GM13976 (cell line): Measurements from ENCODE around the gene TRIP10.
A peak's percentile ranks its signal among the peaks of the same experiment; 100 is the strongest.

Experiments used
- DNase-seq: peaks from one replicate; pipeline ENCODE4 v3.0.0; 2012; ENCODE audit warnings: low spot score
- CTCF ChIP-seq: IDR thresholded peaks from 2 replicates; pipeline ENCODE4 v1.5.1; 2012; ENCODE audit warnings: borderline replicate concordance, mild to moderate bottlenecking; ENCODE audit not compliant: insufficient read depth; ENCODE audit errors: extremely low read depth, missing control alignments, control extremely low read depth
- in situ Hi-C: fragments of 300-500 bp; cut with MboI; formaldehyde crosslinking; loops from one replicate; pipeline ENCODE4 v1.12.0; 2022; ENCODE audit warnings: low sequenced_read_pairs, mixed read lengths, inconsistent platforms; ENCODE audit not compliant: unreplicated experiment

The TRIP10 gene

GRCh38 chr19:6724631-6725492 is 14.6 kb upstream of the TRIP10 start:
- in situ Hi-C loops: no loop called here
- TF ChIP-seq CTCF: no peak
- no peak for DNase-seq

GRCh38 chr19:6725513-6726231 is 13.8 kb upstream of the TRIP10 start:
- TF ChIP-seq CTCF: no peak
- in situ Hi-C loops: no loop called here
- DNase-seq: no peak

- in situ Hi-C loops: no loop called here
- TF ChIP-seq CTCF: no peak
- peak; percentile 72 for DNase-seq
Measured at GRCh38 chr19:6728346-6728745, 11.1 kb upstream of the TRIP10 start.

- no peak for DNase-seq
- no peak for TF ChIP-seq CTCF
- in situ Hi-C loops: no loop called here
Measured at GRCh38 chr19:6729573-6730152, 9.8 kb upstream of the TRIP10 start.

GRCh38 chr19:6730153-6730804 is 9.2 kb upstream of the TRIP10 start:
- no peak for TF ChIP-seq CTCF
- no peak for DNase-seq
- in situ Hi-C loops: no loop called here

GRCh38 chr19:6730941-6731670 is 8.4 kb upstream of the TRIP10 start:
- TF ChIP-seq CTCF: no peak
- no peak for DNase-seq
- in situ Hi-C loops: no loop called here
